ENCODE data around the gene STK10.
"Not testable (repeated sequence)": the region's sequence is repeated elsewhere in the genome, so short reads cannot be mapped to it uniquely, and the experiment has no call there.

Gene STK10

DNA sequence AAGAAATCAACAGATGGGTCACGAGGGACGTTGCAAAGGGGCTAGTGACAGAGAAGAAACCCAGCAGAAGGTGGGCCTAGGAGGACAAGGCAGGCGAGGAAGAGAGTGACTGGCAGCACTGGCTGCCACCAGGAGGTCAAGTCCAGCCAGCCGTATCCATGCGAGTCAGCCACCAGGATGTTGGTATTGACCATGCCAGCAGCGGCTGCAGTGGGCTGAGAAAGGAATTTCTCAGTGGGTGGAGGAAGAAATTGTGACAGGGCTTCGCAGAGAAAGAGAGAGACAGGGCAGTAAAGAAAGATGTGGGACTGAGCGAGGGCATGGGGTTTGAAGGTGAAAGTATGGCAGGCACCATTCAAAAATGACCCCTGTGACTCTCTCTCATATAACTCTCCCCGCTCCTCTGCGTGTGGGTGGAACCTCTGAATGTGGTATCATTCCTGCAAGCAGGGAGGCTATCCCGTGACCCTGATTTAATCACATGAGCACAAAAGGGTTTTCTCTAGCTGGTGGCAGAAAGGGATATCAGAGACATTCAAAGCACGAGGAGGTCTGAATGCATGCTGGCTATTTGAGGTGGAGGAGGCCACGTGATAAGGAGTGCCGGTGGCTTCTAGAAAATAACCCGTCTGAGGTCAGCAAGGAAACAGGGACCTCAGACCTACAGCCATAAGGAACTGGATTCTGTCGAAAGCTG lies 136.2 kb downstream of the STK10 start:
- DNase-seq: peak in 1 of 3 donors; percentile 48

DNA sequence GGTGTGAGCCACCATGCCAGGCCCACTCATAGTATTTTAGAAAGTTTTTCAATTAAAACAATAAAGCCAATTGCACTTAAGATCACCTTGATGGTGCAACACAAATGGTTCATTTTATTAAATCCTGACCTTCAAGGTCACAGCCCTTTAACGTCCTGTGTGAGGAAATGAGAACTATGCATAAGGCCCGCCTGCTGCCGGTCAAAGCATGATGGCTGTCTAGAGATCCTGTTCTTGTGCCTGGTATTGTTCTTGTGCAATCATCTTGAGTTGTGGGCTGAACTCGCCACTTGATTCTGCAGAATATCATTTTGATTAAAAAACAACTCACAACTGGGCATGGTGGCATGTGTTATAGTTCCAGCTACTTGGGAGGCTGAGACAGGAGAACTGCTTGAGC lies 137.9 kb downstream of the STK10 start:
- no peak for DNase-seq

DNA sequence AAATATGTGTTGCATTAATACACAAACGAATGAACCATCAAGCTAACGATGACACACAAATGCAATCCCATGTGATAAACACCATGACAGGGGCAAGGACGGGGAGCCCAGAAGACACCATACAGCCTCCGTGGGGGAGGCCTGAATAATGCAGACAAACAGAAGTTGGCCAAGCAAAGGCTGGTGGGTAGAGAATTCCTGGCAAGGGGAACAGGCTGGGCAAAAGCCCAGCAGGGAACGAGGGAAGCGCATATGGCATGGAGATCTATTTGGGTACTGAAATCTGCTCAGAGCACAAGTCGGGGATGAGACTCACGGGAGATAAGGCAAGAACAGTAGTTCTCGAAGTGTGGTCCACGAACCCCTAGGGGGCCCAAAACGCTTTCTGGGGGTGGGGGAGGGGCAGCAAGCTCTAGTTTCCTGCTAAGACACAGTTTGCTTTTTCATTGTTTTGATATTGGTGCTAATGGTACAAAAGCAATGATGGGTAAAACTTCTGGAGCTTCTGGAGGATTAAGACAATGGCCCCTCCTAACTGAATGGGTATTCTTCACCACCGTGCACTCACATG lies 138.7 kb downstream of the STK10 start:
- no peak for DNase-seq

DNA sequence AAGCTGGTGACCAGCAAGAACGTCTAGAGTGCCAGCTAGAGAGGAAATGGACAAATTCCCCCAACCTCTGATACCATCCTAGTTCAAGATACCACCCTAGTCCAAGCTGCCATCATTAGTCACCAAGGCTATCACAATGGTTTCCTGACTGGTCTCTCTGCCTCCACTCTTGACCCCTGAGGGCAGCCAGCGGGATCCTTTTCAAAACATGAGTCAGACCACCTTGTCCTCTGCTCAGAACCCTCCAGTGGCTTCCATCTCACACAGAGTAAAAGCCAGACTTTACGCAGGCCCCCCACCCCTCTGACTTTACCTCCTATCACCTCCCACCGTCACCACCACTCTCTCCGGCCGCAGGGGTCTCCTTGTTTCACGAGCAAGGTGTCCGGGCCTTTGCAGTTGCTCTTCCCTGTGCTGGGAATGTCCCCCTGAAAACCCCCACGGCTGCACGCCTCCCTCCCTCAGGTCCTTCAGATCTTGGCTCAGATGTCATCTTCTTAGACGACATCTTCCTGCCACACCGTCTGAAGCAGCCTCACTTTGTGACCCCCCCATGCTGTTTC lies 139.4 kb downstream of the STK10 start:
- DNase-seq: peak in 1 of 3 donors; percentile 15

DNA sequence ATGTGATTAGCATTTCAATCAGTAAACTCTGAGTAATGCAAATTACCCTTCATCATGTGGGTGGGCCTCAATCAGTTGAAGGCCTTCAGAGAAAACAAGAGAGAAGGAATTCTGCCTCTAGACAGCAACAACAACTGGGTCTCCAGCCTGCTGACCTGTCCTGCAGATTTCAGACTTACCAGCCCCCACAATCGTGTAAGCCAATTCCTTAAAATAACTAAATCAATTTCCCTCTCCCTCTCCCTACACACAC lies 139.9 kb downstream of the STK10 start:
- no peak for DNase-seq

DNA sequence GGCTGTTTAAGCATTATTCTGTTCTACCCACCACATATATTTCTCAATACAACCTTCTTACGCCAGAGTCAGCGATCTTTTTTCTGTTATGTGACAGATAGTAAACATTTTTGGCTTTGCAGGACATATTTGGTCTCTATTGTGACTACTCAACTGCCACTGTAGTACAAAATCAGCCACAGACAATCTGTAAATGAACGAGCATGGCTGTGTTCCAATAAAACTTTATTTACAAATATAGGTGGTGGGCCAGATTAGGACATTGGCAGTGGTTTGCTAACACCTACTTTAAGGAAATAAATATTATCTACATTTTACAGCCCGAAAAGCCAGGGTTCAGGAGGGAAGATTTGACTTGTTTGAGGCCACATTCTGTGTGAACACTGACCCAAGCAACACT lies 141.4 kb downstream of the STK10 start:
- no peak for DNase-seq

DNA sequence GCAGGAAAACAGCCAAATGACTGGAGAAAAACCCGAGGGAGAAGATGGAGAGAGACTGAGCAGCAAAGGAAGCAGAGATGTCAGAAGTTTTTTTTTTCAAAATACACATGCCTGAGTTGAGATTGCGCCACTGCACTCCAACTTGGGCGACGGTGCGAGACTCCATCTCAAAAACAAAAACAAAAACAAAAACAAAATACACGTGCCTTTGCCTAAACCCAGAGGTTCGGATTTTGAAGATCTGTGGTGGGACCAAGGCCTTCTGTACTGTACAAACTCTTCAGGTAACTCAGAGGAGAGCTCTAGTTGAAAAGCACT lies 142.8 kb downstream of the STK10 start:
- no peak for DNase-seq

DNA sequence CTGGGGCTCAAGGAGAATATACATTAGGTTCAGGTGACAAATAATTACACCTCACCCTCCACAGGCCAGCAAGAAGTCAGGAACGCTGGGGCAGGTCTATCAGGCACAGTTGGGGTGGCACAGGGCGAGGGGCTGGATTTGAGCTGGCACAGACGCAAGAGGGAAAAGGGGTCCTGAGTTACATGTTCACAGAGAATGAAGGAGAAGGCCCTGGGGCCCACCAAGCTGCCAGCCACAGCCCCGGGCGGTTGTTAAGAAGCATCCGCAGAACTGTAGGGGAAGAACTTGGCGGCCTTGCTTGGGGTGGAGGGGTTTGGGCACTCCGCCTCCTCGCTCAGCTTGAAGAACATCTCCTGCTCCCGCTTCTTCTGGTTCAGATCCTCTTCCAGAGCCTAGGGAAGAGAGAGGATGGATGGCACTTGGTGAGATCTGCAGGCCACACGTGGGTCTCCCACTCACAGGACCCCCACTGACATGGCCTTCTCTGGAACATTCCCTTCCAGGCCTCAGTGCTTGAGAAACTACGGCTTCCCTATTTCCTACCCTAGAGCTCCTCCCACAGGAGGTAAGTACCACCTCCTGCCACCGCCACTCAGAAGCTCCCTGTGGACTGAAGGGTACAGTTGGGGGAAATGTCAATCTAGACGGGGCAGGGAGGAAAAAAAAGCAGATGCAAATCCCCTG lies 143.3 kb downstream of the STK10 start:
- peak in 2 of 3 donors; percentile 32 to 38 for DNase-seq

DNA sequence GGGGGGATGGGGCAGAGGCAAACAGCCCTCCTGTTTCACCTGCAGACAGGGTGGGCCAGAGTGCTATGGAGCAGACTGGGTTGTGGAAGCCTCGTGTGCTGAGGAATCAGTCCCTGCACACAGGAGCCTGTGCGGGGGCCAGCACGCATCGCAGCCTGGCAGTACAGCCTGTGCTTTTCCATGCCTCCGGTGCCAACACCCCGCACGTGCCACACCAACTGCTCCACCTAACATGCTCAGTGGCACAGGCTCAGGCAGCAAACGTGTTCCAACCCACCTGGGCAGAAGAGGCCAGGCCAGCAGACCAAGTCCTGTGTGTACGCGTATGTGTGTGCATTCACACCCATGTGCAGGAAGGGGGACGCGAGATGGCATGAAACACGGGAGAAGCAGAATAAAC lies 144.2 kb downstream of the STK10 start:
- DNase-seq: no peak

DNA sequence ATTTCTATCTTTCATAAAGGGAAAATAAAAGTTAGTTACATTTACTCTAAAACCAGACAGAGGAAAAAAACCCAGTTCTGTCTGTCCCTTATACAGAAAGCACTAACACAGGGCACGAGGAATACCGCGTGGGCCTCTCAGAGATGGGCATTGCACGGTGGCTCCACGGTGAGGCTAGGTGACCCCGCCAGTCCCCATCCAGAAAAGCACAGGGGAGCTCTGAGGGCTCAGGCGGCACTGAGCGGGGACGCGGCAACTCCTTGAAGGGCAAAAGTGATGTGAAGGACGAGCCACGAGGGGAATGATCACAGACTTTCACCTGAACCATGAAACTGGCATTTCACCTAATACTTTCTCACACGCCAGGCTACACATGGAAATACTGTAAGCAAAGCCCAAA lies 145.8 kb downstream of the STK10 start:
- no peak for DNase-seq

DNA sequence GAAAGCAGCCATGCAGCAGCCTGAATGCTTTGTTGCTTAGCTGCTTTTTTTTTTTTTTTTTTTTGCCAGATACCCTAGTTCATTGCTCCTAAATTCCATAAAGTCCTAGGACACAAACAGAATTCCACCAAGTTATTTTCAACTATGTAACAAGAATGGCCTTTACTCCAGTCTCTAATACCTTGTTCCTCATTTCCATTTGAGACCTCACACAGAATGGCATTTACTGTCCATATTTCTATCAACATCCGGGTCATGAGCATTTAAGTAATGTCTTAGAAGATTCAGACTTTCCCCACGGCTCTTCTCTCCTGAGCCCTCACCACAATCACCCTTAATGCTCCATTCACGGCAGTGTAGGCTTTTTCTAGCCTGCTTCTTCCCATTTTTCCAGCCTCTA lies 149.9 kb downstream of the STK10 start:
- no peak for DNase-seq

DNA sequence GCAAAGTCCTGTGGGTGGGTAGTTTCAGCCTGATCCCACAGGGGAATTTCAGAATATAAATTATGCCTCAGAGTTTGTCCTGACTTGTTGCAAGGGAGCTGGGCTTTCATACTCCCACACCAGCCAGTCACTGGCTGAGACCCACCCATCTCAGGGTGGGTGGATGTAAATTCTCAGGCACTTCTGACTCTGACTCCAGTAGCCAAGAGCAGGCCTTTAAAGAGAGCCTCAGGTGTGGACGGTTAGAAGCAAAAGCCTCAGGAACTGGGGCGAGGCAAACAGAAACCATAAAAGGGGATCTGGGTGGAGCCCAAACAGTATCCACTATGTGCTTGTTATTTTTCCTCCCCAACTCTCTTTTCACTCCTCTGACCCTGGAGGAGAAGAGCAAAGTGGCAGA lies 153.0 kb downstream of the STK10 start:
- DNase-seq: peak; percentile 65 to 76 (median 73)

DNA sequence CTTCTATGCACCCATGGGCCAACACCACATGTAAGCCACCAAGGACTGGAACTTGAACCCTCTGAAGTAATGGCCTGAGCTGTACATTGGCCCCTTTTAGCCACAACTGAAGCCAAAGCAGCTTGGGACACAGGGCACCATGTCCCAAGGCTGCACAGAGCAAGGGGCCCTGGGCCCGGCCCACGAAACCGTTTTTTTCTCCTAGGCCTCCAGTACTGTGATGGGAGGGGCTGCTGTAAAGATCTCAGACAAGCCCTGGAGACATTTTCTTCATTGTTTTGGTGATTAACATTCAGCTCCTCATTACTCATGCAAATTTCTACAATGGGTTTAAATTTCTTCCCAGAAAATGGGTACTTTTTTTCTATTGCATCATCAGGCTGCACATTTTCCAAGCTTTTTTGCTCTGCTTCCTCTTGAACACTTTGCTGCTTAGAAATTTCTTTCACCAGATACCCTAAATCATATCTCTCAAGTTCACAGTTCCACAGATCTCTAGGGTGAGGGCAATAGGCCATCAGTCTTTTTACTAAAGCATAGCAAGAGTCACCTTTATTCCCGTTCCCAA lies 156.0 kb downstream of the STK10 start:
- peak in 1 of 3 donors; percentile 30 for DNase-seq

DNA sequence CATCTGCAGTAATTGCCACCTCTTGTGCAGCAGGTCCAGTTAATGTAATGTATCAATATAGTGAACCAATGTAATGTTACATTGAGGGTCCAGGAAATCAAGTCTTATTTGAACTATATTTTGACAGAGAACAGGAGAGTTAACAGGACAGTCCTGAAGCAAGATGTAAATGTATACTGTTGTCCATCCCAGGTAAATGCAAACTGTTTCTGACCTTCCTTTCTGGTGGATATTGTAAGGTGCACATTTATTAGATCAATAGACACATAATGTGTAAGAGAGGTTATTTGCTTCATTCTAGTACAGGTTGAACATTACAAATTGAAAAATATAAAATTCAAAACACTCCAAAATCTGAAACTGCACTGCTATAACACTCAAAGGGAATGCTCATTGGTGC lies 158.1 kb downstream of the STK10 start:
- DNase-seq: no peak

DNA sequence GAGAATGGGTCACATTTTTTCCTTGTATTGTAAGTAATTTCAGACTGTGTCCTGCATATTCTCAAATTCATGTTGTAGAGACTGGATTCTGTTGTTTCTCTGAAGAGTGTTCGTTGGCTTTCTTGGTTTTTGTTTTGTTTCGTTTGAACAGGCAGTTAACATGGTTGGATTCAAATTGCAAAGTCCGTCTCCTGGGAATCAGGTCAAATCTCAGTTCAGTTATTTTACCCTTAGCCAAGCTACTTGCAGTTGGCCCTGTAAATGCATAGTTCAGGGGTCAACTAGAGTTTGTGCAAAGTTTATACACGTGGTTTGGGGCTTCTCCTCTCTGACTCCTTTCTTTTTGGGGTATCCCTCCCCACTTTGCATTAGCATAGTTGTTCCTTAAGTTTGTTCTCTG lies 159.9 kb downstream of the STK10 start:
- no peak for DNase-seq

DNA sequence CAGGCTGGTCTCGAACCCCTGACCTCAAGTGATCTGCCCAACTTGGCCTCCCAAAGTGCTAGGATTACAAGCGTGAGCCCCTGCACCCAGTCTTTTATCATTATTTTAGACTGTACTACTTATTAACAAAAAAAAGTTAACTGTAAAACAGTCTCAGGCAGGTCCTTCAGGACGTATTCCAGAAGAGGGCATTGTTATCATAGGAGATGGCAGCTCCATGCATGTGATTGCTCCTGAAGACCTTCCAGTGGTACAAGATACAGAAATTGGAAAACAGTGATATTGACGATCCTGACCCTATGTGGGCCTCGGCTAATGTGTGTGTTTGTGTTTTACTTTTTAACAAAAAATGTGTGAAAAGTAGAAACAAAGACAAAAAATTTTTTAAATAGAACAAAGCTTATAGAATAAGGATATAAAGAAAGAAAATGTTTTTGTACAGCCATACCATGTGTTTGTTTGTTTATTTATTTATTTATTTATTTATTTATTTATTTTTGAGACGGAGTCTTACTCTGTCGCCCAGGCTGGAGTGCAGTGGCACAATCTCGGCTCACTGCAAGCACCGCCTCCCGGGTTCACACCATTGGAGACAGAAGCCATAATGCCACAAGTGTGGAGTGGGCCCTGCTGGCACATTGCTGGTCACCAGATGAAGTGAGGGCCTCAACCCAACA lies 167.8 kb downstream of the STK10 start:
- DNase-seq: not testable (repeated sequence)

DNA sequence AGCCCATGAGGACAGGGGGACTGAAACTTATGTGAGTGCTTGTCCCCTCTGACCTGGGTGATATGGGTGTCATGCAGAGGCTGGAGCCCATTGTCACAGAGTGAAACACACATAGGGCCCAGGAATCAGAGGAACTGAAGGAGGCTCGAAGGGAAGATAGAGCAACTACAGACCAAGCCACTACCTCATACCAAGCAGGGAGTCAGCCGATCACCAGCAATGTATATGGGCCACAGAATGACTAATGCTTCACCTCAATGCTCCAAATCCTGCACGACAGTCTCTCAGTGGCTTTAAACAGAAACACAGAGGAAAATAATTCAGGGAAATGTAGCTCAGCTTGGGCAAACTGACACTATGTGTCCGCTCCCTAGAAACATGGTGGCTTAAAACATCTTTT lies 172.7 kb downstream of the STK10 start:
- no peak for DNase-seq

DNA sequence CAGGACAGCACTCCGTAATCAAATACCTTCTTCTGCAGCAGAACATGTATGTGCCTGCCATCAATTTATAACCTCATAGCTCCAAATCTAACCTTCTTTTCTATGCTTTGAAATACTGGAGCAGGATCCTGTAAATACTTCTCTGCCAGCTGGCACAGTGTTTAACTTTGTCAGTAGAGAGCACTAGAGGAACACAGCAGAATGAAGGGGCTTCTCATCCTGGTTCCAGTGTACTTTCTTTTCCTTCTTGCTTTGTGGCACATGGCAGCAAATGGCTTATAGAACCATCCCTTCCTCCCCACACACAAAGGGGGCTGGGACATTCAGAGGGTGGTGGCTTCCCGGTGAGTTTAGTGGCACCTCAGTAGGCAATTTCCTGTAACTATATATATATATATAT lies 177.7 kb downstream of the STK10 start:
- DNase-seq: no peak

DNA sequence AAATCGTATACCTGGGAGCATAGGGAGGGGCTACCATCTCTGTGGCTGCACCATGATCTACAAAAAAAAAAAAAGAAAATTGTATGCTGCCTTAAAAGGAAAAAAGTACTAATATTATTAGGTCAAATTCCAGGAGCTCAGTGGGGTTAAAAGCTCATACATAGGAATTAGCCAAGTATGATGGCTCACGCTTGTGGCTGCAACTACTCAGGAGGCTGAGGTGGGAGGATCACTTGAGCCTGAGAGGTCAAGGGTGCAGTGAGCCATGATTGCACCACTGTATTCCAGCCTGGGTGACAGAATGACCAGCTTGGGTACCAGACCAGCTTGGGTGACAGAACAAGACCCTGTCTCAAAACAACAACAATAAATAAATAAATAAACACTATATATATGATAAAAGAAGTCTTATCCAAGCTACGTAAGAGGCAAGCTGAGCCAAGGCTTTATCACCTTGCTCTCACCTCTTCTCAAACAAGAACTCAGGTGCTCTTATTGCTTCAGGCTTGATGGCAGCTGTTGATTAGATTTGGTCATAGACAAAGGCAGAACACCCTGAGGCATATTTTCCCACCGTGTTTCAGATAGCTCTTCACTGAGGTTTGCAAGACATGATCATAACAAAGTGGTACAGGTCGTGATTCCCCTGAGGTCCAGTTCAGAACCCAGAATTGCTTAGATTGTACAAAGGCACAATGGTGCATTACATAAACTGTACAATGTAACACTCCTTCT lies 178.3 kb downstream of the STK10 start:
- DNase-seq: no peak

DNA sequence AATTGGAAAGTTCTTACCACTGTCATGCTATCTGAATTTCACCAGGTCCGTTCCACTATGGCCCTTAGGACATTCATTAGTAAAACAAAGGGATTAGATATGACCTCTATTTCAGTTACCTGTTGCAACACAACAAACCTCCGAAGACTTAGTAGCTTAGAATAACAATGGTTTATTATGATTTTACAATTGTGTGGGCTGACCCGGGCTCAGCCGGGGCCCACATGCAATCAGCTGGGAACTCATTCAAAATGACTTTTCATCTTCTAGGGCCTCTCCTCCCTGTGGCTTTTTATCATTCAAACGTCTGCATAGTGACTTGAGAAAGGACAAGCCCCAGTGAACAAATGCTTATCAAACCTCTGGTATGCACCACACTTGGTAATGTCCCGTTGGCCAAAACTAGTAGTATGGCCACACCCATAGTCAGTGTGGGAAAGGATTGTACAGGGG lies 179.3 kb downstream of the STK10 start:
- no peak for DNase-seq

DNA sequence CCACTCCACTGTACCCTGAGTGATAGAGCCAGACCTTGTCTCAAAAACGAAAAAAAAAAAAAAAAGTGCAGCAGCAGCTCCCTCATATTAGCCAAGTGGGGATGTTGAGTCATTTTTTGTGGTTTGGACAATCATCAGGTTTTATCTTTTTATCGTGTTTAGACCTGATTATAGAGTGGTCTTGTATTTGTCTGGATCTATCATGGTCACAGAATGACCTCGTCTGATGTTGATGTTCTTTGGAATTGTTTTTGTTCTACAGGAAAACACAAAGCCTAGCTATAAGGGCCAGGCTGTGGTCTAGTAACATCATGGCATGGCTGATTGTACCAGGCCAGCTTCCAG lies 179.9 kb downstream of the STK10 start:
- DNase-seq: no peak

DNA sequence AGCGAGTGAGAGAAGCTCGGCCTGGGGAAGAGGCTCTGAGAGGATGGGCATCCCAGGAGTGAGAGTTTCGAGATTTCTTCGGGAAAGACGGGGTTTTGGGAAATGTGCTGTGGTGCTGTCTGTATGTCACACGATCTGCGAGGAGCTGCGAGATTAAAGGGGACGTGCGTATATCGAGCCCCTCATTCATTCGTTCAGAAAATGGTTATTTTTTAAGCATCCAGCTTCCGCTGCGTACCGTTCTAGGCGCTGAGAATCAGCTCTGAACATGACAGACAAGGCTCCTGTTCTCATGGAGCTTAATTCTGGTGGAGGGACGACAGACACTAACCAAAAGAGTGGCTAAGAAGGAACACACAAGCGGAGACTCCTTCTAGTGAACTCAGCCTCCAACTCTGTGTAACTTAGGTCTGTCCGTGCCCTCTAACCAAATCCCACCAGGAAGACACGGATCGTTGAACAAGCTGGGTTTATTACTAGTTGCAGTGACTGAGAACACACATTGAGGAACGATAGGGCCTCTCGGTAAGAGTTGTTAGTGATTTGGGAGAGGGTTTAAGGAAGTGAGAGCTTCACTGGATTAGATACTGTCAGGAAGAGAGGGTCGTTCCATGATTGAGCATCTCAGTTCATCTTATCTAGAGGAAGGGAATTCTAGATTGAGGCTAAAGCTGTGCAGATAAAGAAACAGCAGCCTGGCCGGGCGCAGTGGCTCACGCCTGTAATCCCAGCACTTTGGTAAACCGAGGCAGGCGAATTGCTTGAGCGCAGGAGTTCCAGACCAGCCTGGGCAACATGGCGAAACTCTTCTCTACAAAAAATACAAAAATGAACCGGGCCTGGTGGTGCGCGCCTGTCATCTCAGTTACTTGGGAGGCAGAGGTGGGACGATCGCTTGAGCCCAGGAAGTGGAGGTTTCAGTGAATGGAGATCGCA lies 180.6 kb downstream of the STK10 start:
- peak; percentile 27 to 36 (median 35) for DNase-seq
